Measurements from ENCODE around the gene WDR88.

- TF ChIP-seq CTCF (IDR thresholded peaks at IDR 0.05; ENCODE audit: poor library complexity, severe bottlenecking) (no peak), TAF1 (IDR thresholded peaks at IDR 0.05; ENCODE audit: low read depth) (no peak), EZH2 (IDR thresholded peaks at IDR 0.05; ENCODE audit: borderline replicate concordance, insufficient read depth, low read length, poor library complexity, severe bottlenecking) (no peak), MXI1 (conservative IDR thresholded peaks at IDR 0.05; ENCODE audit: poor library complexity, severe bottlenecking) (no peak), POLR2AphosphoS5 (IDR thresholded peaks at IDR 0.05) (no peak)
These were observed 21.6 kb upstream of the WDR88 start for GRCh38 chr19:33110137-33110910.
